Esophagus (tissue), 2 donors: ENCODE data around the gene RASGRP1. TPM values are rescaled to one million over a fixed set of nuclear protein-coding genes. Genes with fewer than 3 reads are reported as not detected.

Experiments used
- H3K27ac ChIP-seq, 2 donors: one replicate each; pipeline ENCODE4 v1.5.1; 2013; ENCODE audit warnings: low read depth in 2 of 2, mild to moderate bottlenecking in 2 of 2, inconsistent platforms in 1 of 2, low read length in 1 of 2, moderate library complexity in 1 of 2
- H3K27me3 ChIP-seq, 2 donors: one replicate each; pipeline ENCODE4 v1.6.1; 2013; ENCODE audit warnings: low read length in 2 of 2, control low read depth in 1 of 2, mild to moderate bottlenecking in 1 of 2; ENCODE audit not compliant: insufficient read depth in 2 of 2, control insufficient read depth in 1 of 2
- H3K36me3 ChIP-seq, 2 donors: one replicate each; pipeline ENCODE4 v1.6.1; 2013; ENCODE audit warnings: low read length in 1 of 2; ENCODE audit not compliant: control insufficient read depth in 2 of 2, insufficient read depth in 2 of 2
- H3K4me1 ChIP-seq, 2 donors: one replicate each; pipeline ENCODE4 v1.6.1; 2013; ENCODE audit warnings: low read length in 1 of 2; ENCODE audit not compliant: control insufficient read depth in 2 of 2, insufficient read depth in 2 of 2
- H3K4me3 ChIP-seq, 2 donors: one replicate each; pipeline ENCODE4 v1.5.1; 2013; ENCODE audit warnings: low read length in 2 of 2, mild to moderate bottlenecking in 2 of 2, low read depth in 1 of 2, moderate library complexity in 1 of 2
- H3K9me3 ChIP-seq, 2 donors: one replicate each; pipeline ENCODE4 v1.6.1; 2013; ENCODE audit warnings: mild to moderate bottlenecking in 2 of 2, low read depth in 1 of 2, low read length in 1 of 2, moderate library complexity in 1 of 2; ENCODE audit not compliant: control insufficient read depth in 2 of 2, insufficient read depth in 1 of 2
- WGBS, 2 donors: extraction: QIAGEN DNeasy Blood & Tissue Kit; methylation state at CpG; one replicate each; pipeline ENCODE4 v1.1.7; 2013; 5-methylcytosine and 5-hydroxymethylcytosine counted together
- polyA plus RNA-seq, 2 donors: library from polyadenylated mRNA; stranded (reverse); fragments of 200-250 nt; gene quantifications; one replicate each; pipeline ENCODE4 v1.2.3, GENCODE V29; 2013
- donor health status: healthy with polysubstance abuse.
- donor health status: Bipolar disorder and iron deficiency.

Gene RASGRP1
- polyA plus RNA-seq, 2 donors, result 2.5 to 4.0 TPM

DNA sequence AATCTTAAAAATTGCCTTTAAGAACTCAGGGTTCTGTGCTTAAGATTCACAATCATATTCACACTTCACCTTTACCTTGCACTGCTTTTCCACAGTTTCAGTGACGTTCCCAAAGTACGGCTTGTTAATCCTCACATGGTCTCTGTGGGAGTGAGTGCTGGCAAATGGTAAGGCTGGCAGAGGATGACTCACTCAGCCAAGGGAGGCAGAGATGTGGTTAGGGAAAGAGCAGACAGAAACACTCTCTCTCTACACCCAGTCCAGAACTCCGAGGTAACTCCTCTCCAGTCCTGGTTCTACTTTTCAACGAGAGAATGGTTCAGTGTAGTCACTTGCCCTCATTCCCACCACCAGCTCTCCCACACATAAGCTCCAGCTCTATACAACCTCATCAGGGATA lies 33.1 kb downstream of the RASGRP1 start:
- Histone ChIP-seq H3K4me1 (no peaks in the 10 kb centered on the region), H3K27ac (peak overlapping the region in 1 of 2 donors; percentile 28), H3K9me3 (no peaks in the 10 kb centered on the region), H3K4me3 (no peak overlapping the region), H3K36me3 (no peaks in the 10 kb centered on the region), H3K27me3 (no peaks in the 10 kb centered on the region)
- 47 to 67% methylated on average over 4 of the region's 4 CpGs for WGBS, 2 donors

DNA sequence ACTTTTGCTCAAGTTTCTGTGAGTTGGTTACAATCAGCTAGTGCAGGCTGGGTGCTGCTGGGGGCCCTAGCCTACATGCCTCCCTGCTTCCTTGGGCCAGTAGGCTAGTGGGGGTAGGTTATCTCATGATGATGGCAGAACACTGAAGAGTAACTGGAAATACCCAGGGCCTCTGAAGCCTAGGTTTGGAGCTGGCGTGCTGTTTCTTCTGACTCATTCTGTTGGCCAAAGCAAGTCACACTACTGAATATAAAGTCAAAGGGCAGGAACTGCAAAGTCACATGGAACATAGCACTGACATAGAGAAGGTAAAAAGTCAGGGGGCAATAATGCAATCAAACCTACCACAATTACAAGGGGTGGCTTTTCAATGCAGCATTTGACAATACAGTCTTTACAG lies 34.5 kb downstream of the RASGRP1 start:
- Histone ChIP-seq H3K9me3 (no peaks in the 10 kb centered on the region), H3K36me3 (no peaks in the 10 kb centered on the region), H3K27me3 (no peaks in the 10 kb centered on the region), H3K4me3 (no peak overlapping the region), H3K27ac (no peak overlapping the region), H3K4me1 (no peaks in the 10 kb centered on the region)
- 55 to 75% methylated on average over 1 of the region's 1 CpG for WGBS, 2 donors

DNA sequence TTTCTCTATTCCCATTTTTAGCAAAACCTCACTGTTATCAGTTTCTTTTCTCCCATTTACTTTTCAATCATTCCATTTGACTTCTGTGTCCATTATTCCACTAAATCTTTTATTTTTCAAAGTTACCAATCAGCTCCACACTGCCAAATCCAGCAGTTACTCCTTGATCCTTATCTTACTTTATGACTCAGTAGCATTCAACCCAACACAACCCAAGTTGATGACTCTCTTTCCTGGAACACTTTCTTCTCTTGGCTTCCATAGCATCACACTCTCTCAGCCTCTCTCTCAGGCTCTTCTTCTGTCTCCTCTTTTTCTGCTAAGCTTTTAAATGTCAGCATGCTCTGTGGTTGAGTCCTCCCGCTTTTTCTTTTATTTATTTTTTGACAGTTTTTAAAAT lies 36.3 kb downstream of the RASGRP1 start:
- no peaks in the 10 kb centered on the region for H3K36me3 ChIP-seq
- no peaks in the 10 kb centered on the region for H3K27me3 ChIP-seq
- WGBS, 2 donors, result 97 to 100% methylated on average over 1 of the region's 1 CpG
- no peaks in the 10 kb centered on the region for H3K9me3 ChIP-seq
- no peak overlapping the region for H3K4me3 ChIP-seq
- no peak overlapping the region for H3K27ac ChIP-seq
- no peaks in the 10 kb centered on the region for H3K4me1 ChIP-seq

DNA sequence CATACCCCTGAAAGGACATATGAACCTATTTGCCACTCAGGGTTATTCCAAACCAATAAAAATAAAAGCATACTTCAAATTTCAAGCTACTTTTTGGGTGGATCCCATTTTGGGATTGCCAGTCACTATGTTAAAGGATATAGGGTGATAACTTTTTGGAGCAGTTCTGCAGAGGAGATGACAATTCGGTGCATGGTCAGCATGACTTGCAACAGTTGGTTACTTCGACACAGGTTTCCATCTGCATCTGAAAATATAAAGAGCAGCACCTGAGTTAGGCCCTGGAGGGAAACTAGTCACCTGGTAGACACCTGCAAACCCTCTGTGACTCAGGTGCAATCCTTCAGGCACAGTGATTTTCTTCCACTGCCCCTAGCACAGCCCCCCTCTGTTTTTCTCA lies 38.5 kb downstream of the RASGRP1 start:
- Histone ChIP-seq H3K27me3 (no peaks in the 10 kb centered on the region), H3K4me1 (no peaks in the 10 kb centered on the region), H3K27ac (no peak overlapping the region), H3K36me3 (no peaks in the 10 kb centered on the region), H3K9me3 (no peaks in the 10 kb centered on the region), H3K4me3 (no peak overlapping the region)
- 86 to 98% methylated on average over 2 of the region's 2 CpGs for WGBS, 2 donors

DNA sequence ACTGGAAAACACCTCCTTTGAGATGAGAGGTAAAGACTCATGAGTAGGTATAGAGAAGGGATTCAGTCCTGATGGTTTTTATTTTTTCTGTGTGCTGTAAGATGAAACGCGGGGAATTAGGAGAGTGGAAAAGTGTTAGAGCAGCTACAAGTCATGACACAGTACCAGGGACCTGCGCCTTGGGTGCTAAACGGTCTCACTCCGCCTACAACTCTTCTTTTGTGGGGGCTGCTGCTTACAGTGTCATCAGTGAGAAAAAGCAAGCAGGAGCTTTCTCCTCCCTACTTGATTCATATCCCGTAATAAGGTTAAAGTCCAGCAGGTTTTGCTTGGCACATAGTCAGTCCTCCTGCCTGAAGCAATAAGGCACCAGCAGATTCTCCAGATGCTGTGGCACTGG lies 39.1 kb downstream of the RASGRP1 start:
- H3K36me3 ChIP-seq, result no peaks in the 10 kb centered on the region
- H3K9me3 ChIP-seq, result no peaks in the 10 kb centered on the region
- no peaks in the 10 kb centered on the region for H3K27me3 ChIP-seq
- H3K27ac ChIP-seq, result no peak overlapping the region
- H3K4me3 ChIP-seq, result no peak overlapping the region
- WGBS, 2 donors, result 80 to 85% methylated on average over 6 of the region's 6 CpGs
- no peaks in the 10 kb centered on the region for H3K4me1 ChIP-seq

DNA sequence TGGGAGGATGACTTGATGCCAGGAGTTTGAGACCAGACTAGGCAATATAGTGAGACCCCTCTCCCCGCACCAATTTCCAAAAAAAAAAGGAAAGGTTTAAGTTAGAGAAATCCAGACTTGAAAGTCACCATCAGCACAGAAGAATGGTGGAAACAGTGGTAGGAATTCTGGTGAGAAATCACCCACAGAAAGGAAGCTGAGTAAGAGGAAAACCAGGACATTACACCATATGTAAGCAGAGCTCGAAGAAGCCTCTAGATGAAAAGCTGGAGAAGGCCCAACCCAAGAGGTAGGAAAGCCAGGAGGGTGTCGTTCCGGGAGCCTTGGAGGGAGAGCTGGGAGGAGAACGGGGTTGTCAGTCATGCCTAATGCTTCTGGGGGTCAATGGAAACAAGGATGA lies 40.5 kb downstream of the RASGRP1 start:
- 87 to 91% methylated on average over 5 of the region's 5 CpGs for WGBS, 2 donors

DNA sequence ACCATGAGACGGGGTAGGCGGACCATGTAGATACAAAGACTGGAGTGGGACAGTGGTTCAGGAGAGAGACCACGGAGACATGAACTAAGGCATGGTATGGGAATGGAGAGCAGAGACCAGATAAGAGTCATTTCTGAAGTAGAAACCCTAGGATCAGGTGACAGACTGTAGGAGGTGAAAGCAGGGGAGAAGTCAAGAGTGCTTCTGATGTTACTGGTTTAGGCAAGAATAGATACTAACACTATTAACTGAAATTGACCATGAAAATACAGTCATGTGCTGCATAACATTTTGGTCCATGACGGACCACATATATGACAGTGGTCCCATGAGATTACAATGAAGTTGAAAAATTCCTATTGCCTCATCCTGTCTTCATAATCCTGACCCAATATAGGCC lies 41.7 kb downstream of the RASGRP1 start:
- H3K9me3 ChIP-seq, result no peaks in the 10 kb centered on the region
- no peaks in the 10 kb centered on the region for H3K4me1 ChIP-seq
- H3K27me3 ChIP-seq, result no peaks in the 10 kb centered on the region
- no peak overlapping the region for H3K27ac ChIP-seq
- H3K36me3 ChIP-seq, result no peaks in the 10 kb centered on the region
- H3K4me3 ChIP-seq, result no peak overlapping the region
- WGBS, 2 donors, result 86 to 93% methylated on average over 4 of the region's 4 CpGs

More for the DNA sequence above, 40.5 kb downstream of the RASGRP1 start:
- Histone ChIP-seq H3K27ac (no peak overlapping the region), H3K9me3 (no peaks in the 10 kb centered on the region), H3K27me3 (no peaks in the 10 kb centered on the region), H3K36me3 (no peaks in the 10 kb centered on the region), H3K4me1 (no peaks in the 10 kb centered on the region), H3K4me3 (no peak overlapping the region)

DNA sequence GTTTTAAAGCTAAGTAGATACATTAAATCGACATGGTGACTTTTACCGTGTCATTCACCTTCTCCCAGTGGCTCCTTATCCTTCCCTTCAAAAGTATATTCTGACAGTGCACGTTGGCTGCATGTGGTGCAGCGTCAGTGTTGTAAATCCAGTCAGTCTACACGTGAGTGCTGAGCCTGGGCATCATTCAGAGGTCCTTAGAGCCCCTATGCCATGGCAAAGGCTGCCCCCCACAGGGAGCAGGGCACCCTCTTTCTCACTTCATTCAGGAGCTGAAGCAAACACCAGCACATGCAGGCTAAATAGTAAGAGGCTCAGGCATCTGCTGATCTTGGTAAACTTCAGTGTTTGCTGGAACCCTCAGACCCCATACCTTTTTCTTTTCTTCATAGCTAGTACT lies 43.3 kb downstream of the RASGRP1 start:
- Histone ChIP-seq H3K9me3 (no peaks in the 10 kb centered on the region), H3K4me3 (no peak overlapping the region), H3K27ac (no peak overlapping the region), H3K4me1 (no peaks in the 10 kb centered on the region), H3K36me3 (no peaks in the 10 kb centered on the region), H3K27me3 (no peaks in the 10 kb centered on the region)
- WGBS, 2 donors, result 61 to 64% methylated on average over 5 of the region's 5 CpGs

DNA sequence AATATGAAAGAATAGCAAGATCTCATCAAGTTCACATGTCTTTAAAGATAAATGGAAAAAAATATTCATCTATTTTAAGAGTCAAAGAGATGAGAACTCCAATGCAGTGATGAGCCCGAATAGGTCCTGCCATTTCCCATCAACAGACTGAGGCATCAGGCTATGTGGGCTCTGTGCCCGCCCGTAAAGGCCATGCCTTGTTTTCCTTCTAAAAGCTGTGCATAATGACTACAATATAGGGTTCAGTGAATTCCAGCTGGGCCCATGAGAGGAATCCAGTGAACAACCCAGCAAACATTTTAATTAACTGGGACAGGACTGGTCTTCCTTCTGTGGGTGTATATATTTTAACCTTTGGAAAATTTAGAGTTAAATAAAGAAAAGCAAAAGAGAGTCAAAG lies 44.6 kb downstream of the RASGRP1 start:
- H3K27me3 ChIP-seq, result no peaks in the 10 kb centered on the region
- no peak overlapping the region for H3K4me3 ChIP-seq
- 92 to 94% methylated on average over 3 of the region's 3 CpGs for WGBS, 2 donors
- no peaks in the 10 kb centered on the region for H3K9me3 ChIP-seq
- no peaks in the 10 kb centered on the region for H3K36me3 ChIP-seq
- H3K4me1 ChIP-seq, result no peaks in the 10 kb centered on the region
- H3K27ac ChIP-seq, result no peak overlapping the region

DNA sequence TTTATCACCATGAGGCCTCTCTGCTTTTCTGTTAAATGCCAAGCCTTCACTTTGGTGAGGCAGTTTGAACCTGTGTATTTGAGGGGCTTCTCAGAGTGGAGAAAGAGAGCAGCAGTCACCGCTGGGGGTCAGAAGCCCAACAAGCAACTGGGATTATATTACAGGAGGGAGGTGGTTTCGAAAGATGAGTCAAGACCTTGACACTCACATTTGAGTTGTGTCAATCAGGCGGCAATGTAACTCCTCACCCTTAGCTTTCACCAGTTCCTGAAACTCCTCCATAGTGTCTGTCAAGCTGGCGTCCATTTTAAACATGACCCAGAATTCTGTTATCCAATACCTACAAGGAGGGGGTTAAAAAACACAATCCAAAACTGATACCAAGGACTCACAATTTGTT lies 46.5 kb downstream of the RASGRP1 start:
- Histone ChIP-seq H3K27me3 (no peaks in the 10 kb centered on the region), H3K36me3 (no peaks in the 10 kb centered on the region), H3K9me3 (no peaks in the 10 kb centered on the region), H3K4me1 (no peaks in the 10 kb centered on the region), H3K27ac (no peak overlapping the region), H3K4me3 (no peak overlapping the region)
- 89 to 92% methylated on average over 4 of the region's 4 CpGs for WGBS, 2 donors
